H54 (cell line): ENCODE data around the gene CHST15.

Experiments
- DNase-seq: peaks from one replicate; pipeline ENCODE4 v3.0.0; 2011; ENCODE audit warnings: low spot score, mixed read lengths; ENCODE audit not compliant: insufficient read length
- FAIRE-seq: peaks from 3 replicates; lab custom pipeline; 2011; peaks lifted over from hg19 to GRCh38; lab: Jason Lieb, UNC
- POLR2A ChIP-seq: IDR thresholded peaks from 2 replicates; pipeline ENCODE4 v1.6.1; 2011; ENCODE audit warnings: low read depth, mild to moderate bottlenecking, low read length

The CHST15 gene

GRCh38 chr10:124064676-124065075, 28.7 kb downstream of the CHST15 start:
- FAIRE-seq: no peak
- TF ChIP-seq POLR2A: no peak
- DNase-seq: no peak

- FAIRE-seq (no peak), DNase-seq (peak; percentile 16)
- no peak for TF ChIP-seq POLR2A
Measured at GRCh38 chr10:124063750-124064603, 29.4 kb downstream of the CHST15 start.

DNA sequence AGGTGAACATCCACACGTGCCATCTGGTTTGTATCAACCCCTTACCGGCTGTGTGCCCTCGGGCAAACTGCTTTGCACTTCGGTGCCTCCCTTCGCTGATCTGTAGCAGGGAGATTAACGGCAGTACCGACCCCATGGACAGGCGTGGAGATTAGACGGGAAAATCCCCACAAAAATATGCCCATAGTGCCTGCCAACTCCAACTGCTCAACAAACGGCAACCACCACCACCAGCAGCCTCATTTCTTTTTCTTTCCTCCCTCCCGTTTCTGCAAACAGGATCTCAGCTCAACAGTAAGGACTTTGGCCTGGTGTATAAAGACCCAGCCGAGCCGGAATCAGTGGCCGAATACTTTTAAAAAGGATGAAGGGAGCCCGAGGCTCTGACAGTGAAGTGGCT, 31.0 kb downstream of the CHST15 start:
- FAIRE-seq (no peak), DNase-seq (no peak)
- TF ChIP-seq POLR2A: no peak

DNA sequence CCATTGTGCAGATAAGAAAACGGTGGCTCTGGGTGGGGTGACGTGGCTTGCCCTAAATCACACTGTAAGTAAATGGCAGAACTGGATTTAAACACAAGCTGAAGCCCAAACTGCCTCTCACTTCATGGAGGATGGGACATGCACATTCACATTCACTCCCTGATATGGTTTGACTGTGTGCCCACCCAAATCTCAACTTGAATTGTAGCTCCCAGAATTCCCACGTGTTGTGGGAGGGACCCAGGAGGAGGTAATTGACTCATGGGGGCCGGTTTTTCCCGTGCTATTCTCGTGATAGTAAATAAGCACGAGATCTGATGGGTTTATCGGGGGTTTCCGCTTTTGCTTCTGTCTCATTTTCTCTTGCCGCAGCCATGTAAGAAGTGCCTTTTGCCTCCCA, 32.4 kb downstream of the CHST15 start:
- no peak for FAIRE-seq
- no peak for DNase-seq
- TF ChIP-seq POLR2A: no peak

DNA sequence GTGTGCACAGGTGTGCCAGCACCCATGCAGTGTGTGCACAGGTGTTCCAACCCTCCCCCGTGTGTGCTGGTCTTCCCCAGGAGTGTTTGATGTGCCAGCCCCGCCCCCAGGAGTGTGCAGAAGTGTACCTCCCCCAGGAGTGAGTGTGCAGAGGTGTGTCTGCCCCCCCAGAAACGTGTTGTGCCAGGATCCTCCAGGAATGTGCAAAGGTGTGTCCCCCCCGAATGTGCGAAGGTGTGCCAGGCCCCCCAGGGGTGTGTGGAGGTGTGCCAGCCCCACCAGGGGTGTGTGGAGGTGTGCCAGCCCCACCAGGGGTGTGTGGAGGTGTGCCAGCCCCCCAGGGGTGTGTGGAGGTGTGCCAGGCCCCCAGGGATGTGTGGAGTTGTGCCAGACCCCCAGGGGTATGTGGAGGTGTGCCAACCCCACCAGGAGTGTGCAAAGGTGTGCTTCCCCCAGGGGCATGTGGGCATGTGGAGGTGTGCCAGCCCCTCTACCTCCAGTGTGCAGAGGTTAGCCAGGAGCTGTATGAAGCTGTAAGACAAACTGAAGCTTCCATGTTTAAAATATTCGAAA, 33.2 kb downstream of the CHST15 start:
- FAIRE-seq: no peak
- no peak for DNase-seq
- TF ChIP-seq POLR2A: no peak

- DNase-seq: no peak
- no peak for FAIRE-seq
- no peak for TF ChIP-seq POLR2A
Measured at GRCh38 chr10:124059551-124059950, 33.8 kb downstream of the CHST15 start.

- TF ChIP-seq POLR2A: no peak
- no peak for DNase-seq
- no peak for FAIRE-seq
Measured at GRCh38 chr10:124058346-124059003, 34.9 kb downstream of the CHST15 start.

- no peak for DNase-seq
Measured at GRCh38 chr10:124057601-124058000, 35.8 kb downstream of the CHST15 start.

DNA sequence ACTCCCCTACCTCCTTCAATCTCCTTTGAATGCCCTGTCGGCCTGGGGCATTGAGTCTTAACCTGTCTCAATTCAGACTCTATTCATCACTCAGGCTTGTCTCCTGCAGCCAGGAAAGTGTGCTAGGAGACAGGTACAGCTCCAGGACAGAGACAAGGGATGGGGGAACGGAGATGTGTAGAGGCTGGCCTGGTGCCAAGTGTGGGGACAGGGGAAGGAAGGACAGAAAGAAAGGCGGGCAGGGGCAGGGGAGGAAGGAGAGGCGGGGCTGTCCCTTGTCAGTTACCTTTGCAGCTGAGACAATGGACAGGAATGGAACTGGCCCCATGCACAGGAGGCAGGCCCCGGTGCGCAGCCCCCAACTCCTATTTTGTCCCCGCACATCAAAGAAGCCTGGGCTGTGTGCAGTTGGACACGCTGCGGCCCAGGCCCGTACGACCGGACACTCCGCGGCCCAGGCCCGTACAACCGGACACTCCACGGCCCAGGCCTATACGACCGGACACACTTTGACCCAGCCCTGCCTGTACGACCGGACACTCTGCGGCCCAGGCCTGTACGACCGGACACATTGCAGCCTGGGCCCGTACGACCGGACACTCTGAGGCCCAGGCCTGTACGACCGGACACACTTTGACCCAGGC, 36.9 kb downstream of the CHST15 start:
- no peak for FAIRE-seq
- no peak for DNase-seq
- TF ChIP-seq POLR2A: no peak

More at GRCh38 chr10:124057601-124058000, 35.8 kb downstream of the CHST15 start:
- no peak for TF ChIP-seq POLR2A
- no peak for FAIRE-seq

DNA sequence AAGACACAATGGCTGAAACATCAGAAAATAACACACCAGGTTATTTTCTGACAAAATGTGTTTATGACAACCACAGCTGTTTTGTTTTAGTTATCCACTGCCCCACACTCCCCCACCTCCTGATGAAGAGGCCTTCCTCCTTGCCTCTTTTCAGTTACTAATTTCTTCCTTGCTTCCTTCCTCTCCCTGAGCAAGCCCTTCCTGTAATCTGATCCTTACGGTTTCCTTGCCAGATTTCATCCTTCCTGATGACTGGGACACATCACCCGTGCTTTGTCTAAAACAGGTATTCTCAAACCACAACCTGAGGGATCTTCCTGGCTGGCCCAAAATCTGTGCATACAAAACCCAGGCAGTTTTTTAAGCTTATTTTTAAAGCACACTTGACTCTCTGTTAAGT, 39.4 kb downstream of the CHST15 start:
- FAIRE-seq: no peak
- no peak for TF ChIP-seq POLR2A
- DNase-seq: no peak

- no peak for TF ChIP-seq POLR2A
- FAIRE-seq (no peak), DNase-seq (no peak)
Measured at GRCh38 chr10:124052561-124052960, 40.8 kb downstream of the CHST15 start.

GRCh38 chr10:124050021-124051015, 43.1 kb downstream of the CHST15 start:
- FAIRE-seq (no peak), DNase-seq (no peak)
- no peak for TF ChIP-seq POLR2A

- FAIRE-seq: peak; percentile 75
- TF ChIP-seq POLR2A: no peak
- peak; percentile 70 for DNase-seq
Measured at GRCh38 chr10:124049484-124049883, 43.9 kb downstream of the CHST15 start.
